Astrocyte (in vitro differentiated cells and primary cell): ENCODE results near the gene CISD3.

Source experiments
- CTCF ChIP-seq: IDR thresholded peaks from 2 replicates; pipeline ENCODE4 v1.5.1; 2011; ENCODE audit warnings: low read depth, mild to moderate bottlenecking, inconsistent platforms, low read length, moderate library complexity; ENCODE audit not compliant: insufficient read depth
- EZH2 ChIP-seq: IDR thresholded peaks from 2 replicates; pipeline ENCODE4 v1.6.1; 2012; ENCODE audit warnings: mild to moderate bottlenecking, low read length, inconsistent platforms; ENCODE audit not compliant: insufficient read depth

- no peak for TF ChIP-seq CTCF
- no peak for TF ChIP-seq EZH2
These were observed 4.1 kb downstream of the CISD3 start for GRCh38 chr17:38733982-38734973.
